ENCODE data around the gene UBB. TPM values are rescaled to one million over a fixed set of nuclear protein-coding genes. Genes with fewer than 3 reads are reported as not detected.

Gene UBB
- total and polyA plus RNA-seq, 10 donors: 697 to 1,795 (median 1,033) TPM

GRCh38 chr17:16418685-16419068 lies 37.8 kb downstream of the UBB start:
- WGBS, 5 donors: 38 to 94% (median 41%) methylated on average over 2 of the region's 2 CpGs

GRCh38 chr17:16419074-16419928 lies 38.4 kb downstream of the UBB start:
- H3K4me3 ChIP-seq: no peak overlapping the region

More at GRCh38 chr17:16418685-16419068, 37.8 kb downstream of the UBB start:
- Histone ChIP-seq H3K36me3 (peaks cover 0 to 64% (median 57%) of the 10 kb centered on the region in 6 donors), H3K27me3 (replicated peaks in 1 of 7) (no peaks in the 10 kb centered on the region), H3K4me1 (peaks cover 24 to 62% (median 48%) of the 10 kb centered on the region in 6 donors), H3K9me3 (no peaks in the 10 kb centered on the region), H3K4me3 (no peak overlapping the region), H3K27ac (peak overlapping the region in 3 of 8 donors; percentile 95 to 96 (median 96))
- no peak for DNase-seq
- intact Hi-C loops (cut with DNase I; ENCODE audit: low total_unique reads): loop anchor here (10.0 kb wide), 1 partner anchor 54 kb away; no protein-coding TSS in a partner anchor
- no peak for TF ChIP-seq POLR2AphosphoS5 (IDR thresholded peaks at IDR 0.05)
- no peak for TF ChIP-seq CTCF (IDR thresholded peaks at IDR 0.05 in 8 of 11, conservative IDR thresholded peaks at IDR 0.05 in 3 of 11)
- no peak for TF ChIP-seq POLR2A (IDR thresholded peaks at IDR 0.05)

GRCh38 chr17:16419929-16420271 lies 39.0 kb downstream of the UBB start:
- H3K9me3 ChIP-seq: no peaks in the 10 kb centered on the region
- H3K4me1 ChIP-seq: peaks cover 24 to 56% (median 44%) of the 10 kb centered on the region in 6 donors
- H3K27ac ChIP-seq: peak overlapping the region in 1 of 8 donors; percentile 96
- DNase-seq: no peak
- 38 to 75% (median 45%) methylated on average over 4 to 10 of the region's 10 CpGs for WGBS, 5 donors
- TF ChIP-seq POLR2AphosphoS5 (IDR thresholded peaks at IDR 0.05): no peak
- TF ChIP-seq CTCF (IDR thresholded peaks at IDR 0.05 in 8 of 11, conservative IDR thresholded peaks at IDR 0.05 in 3 of 11): no peak
- no peak for TF ChIP-seq POLR2A (IDR thresholded peaks at IDR 0.05)
- no peaks in the 10 kb centered on the region for H3K27me3 ChIP-seq (replicated peaks in 1 of 7)
- H3K36me3 ChIP-seq: peaks cover 0 to 76% (median 68%) of the 10 kb centered on the region in 6 donors
- no peak overlapping the region for H3K4me3 ChIP-seq
- intact Hi-C loops (cut with DNase I; ENCODE audit: low total_unique reads): loop anchor here (10.0 kb wide), 1 partner anchor 55 kb away; no protein-coding TSS in a partner anchor

More at GRCh38 chr17:16419074-16419928, 38.4 kb downstream of the UBB start:
- H3K4me1 ChIP-seq: peaks cover 24 to 62% (median 48%) of the 10 kb centered on the region in 6 donors
- no peaks in the 10 kb centered on the region for H3K27me3 ChIP-seq (replicated peaks in 1 of 7)
- no peaks in the 10 kb centered on the region for H3K9me3 ChIP-seq
- peak overlapping the region in 3 of 8 donors; percentile 95 to 96 (median 96) for H3K27ac ChIP-seq
- 56 to 68% (median 59%) methylated on average over 7 to 8 of the region's 8 CpGs for WGBS, 5 donors
- H3K36me3 ChIP-seq: peaks cover 0 to 70% (median 63%) of the 10 kb centered on the region in 6 donors
- DNase-seq: no peak
- no peak for TF ChIP-seq POLR2AphosphoS5 (IDR thresholded peaks at IDR 0.05)
- TF ChIP-seq POLR2A (IDR thresholded peaks at IDR 0.05): no peak
- no peak for TF ChIP-seq CTCF (IDR thresholded peaks at IDR 0.05 in 8 of 11, conservative IDR thresholded peaks at IDR 0.05 in 3 of 11)
- intact Hi-C loops (cut with DNase I; ENCODE audit: low total_unique reads): loop anchor here (10.0 kb wide), 1 partner anchor 54 kb away; no protein-coding TSS in a partner anchor

GRCh38 chr17:16422416-16422815 lies 41.5 kb downstream of the UBB start:
- no peak overlapping the region for H3K4me3 ChIP-seq
- no peaks in the 10 kb centered on the region for H3K27me3 ChIP-seq (replicated peaks in 1 of 7)
- DNase-seq: no peak
- no peak for TF ChIP-seq POLR2AphosphoS5 (IDR thresholded peaks at IDR 0.05)
- H3K4me1 ChIP-seq: peaks cover 18 to 32% (median 29%) of the 10 kb centered on the region in 6 donors
- H3K36me3 ChIP-seq: peaks cover 0 to 100% (median 90%) of the 10 kb centered on the region in 6 donors
- H3K9me3 ChIP-seq: no peaks in the 10 kb centered on the region
- intact Hi-C loops (cut with DNase I; ENCODE audit: low total_unique reads): no loop called here
- no peak overlapping the region for H3K27ac ChIP-seq
- 87 to 97% (median 95%) methylated on average over 7 of the region's 7 CpGs for WGBS, 5 donors
